ENCODE measurements around the gene SYNDIG1L. TPM values are rescaled to one million over a fixed set of nuclear protein-coding genes. Genes with fewer than 3 reads are reported as not detected.

Gene SYNDIG1L
- total RNA-seq, 1 experiment from 2014 or later = not detected

DNA sequence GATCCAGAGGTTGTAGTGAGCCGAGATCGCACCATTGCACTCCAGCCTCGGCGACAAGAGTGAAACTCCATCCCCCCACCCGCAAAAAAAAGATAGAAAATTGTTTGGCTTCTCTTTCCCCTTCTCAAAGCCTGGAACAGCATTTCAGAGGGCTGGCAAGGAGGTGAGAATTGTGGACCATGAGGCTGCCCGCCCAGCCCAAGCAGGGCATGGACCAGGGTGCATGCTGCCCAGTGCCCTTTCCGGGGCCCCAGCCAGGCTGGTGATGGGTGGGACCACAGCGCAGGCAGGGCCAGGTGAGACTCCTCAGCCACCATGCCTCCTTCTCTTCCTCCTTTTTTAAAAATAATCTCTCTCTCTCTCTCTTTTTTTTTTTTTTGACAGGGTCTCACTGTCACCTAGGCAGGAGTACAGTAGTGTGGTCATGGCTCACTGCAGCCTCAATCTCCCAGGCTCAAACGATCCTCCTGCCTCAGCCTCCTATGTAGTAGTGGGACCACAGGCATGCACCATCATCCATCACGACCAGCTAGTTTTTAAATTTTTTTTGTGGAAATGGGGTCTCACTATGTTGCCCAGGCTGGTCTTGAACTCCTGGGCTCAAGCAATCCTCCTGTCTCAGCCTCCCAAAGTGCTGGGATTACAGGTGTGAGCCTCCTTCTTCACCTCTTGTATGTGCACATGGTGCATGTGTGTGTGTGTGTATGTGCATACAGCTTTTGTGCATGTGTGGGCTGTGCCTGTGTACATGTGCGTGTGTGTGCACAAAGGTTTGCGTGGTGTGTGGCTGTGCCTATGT lies 22.2 kb downstream of the SYNDIG1L start:
- no peak for TF ChIP-seq MAX (IDR thresholded peaks at IDR 0.05)
- TF ChIP-seq EGR1 (IDR thresholded peaks at IDR 0.05; ENCODE audit: low read depth) = no peak
- TF ChIP-seq, protein P1, sequence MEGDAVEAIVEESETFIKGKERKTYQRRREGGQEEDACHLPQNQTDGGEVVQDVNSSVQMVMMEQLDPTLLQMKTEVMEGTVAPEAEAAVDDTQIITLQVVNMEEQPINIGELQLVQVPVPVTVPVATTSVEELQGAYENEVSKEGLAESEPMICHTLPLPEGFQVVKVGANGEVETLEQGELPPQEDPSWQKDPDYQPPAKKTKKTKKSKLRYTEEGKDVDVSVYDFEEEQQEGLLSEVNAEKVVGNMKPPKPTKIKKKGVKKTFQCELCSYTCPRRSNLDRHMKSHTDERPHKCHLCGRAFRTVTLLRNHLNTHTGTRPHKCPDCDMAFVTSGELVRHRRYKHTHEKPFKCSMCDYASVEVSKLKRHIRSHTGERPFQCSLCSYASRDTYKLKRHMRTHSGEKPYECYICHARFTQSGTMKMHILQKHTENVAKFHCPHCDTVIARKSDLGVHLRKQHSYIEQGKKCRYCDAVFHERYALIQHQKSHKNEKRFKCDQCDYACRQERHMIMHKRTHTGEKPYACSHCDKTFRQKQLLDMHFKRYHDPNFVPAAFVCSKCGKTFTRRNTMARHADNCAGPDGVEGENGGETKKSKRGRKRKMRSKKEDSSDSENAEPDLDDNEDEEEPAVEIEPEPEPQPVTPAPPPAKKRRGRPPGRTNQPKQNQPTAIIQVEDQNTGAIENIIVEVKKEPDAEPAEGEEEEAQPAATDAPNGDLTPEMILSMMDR (IDR thresholded peaks at IDR 0.05 in 2 of 3, conservative IDR thresholded peaks at IDR 0.05 in 1 of 3; ENCODE audit: borderline replicate concordance in 1 of 3, insufficient read depth in 1 of 3, low read depth in 2 of 3, low read length in 2 of 3) = no peak
- TF ChIP-seq JUND (IDR thresholded peaks at IDR 0.05) = no peak
- no peak for TF ChIP-seq CEBPB (IDR thresholded peaks at IDR 0.05; ENCODE audit: low read depth)
- TF ChIP-seq EZH2phosphoT487 (IDR thresholded peaks at IDR 0.05; ENCODE audit: borderline replicate concordance) = no peak
- TF ChIP-seq POLR2AphosphoS5 (IDR thresholded peaks at IDR 0.05; ENCODE audit: low read depth, low read length) = no peak
- no peak for TF ChIP-seq SRF (IDR thresholded peaks at IDR 0.05; ENCODE audit: low read depth)
- no peak for TF ChIP-seq POLR2A (IDR thresholded peaks at IDR 0.05; ENCODE audit: borderline replicate concordance, extremely low read depth, insufficient read depth, insufficient read length)
- TF ChIP-seq ELF1 (IDR thresholded peaks at IDR 0.05; ENCODE audit: borderline replicate concordance, low read depth) = no peak
- TF ChIP-seq SP1 (IDR thresholded peaks at IDR 0.05; ENCODE audit: low read depth) = no peak
- no peak for TF ChIP-seq FOSL1 (IDR thresholded peaks at IDR 0.05; ENCODE audit: low read depth)
- TF ChIP-seq, protein P2, sequence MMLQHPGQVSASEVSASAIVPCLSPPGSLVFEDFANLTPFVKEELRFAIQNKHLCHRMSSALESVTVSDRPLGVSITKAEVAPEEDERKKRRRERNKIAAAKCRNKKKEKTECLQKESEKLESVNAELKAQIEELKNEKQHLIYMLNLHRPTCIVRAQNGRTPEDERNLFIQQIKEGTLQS (IDR thresholded peaks at IDR 0.05) = no peak
- TF ChIP-seq ZBTB33 (IDR thresholded peaks at IDR 0.05; ENCODE audit: extremely low read depth, insufficient replicate concordance, low read length) = no peak
- no peak for TF ChIP-seq ZNF274 (IDR thresholded peaks at IDR 0.05; ENCODE audit: low read depth, low read length)
- TF ChIP-seq YY1 (IDR thresholded peaks at IDR 0.05; ENCODE audit: extremely low read depth, insufficient replicate concordance, low read depth, low read length) = no peak
- no peak for TF ChIP-seq CBX3 (IDR thresholded peaks at IDR 0.05; ENCODE audit: low read depth)
- no peak for TF ChIP-seq REST (IDR thresholded peaks at IDR 0.05; ENCODE audit: low read depth)
- no peak for TF ChIP-seq EZH2 (IDR thresholded peaks at IDR 0.05)
- no peak for TF ChIP-seq RAD21 (IDR thresholded peaks at IDR 0.05; ENCODE audit: low read depth)
- RAD21 ChIA-PET (ENCODE audit: low non-redundant PET in 1 of 2, low total read pairs in 2 of 2, uncharacterized antibody in 2 of 2, unreplicated experiment in 2 of 2) = no interaction called here
- POLR2A ChIA-PET = no interaction called here
- H3K9ac ChIP-seq (ENCODE audit: low read length) = no peak overlapping the region
- no peaks in the 10 kb centered on the region for H3K36me3 ChIP-seq (ENCODE audit: control insufficient read depth in 1 of 2, insufficient read depth in 2 of 2, low read length in 2 of 2)
- H3K4me3 ChIP-seq (replicated peaks in 1 of 2; ENCODE audit: low read depth in 1 of 2, low read length in 2 of 2) = no peak overlapping the region
- H3K4me1 ChIP-seq (ENCODE audit: control insufficient read depth in 1 of 2, insufficient read depth in 2 of 2, low read length in 2 of 2) = peaks cover 12 to 16% of the 10 kb centered on the region in 2 experiments
- no peak overlapping the region for H3K4me2 ChIP-seq (ENCODE audit: low read length)
- no peaks in the 10 kb centered on the region for H3K9me2 ChIP-seq (ENCODE audit: insufficient read depth)
- no peaks in the 10 kb centered on the region for H3K79me2 ChIP-seq (ENCODE audit: insufficient read depth, low read length)
- no peaks in the 10 kb centered on the region for H3K27me3 ChIP-seq (ENCODE audit: insufficient read depth, low read length)
- intact Hi-C loops (cut with micrococcal nuclease) = no loop called here
- no peak overlapping the region for H3K27ac ChIP-seq (ENCODE audit: low read depth, low read length)
- no TSS peak for BruUV-seq (replicated peaks)
- no peak overlapping the region for H2AFZ ChIP-seq (ENCODE audit: low read depth, low read length, poor library complexity, severe bottlenecking)
- H3K9me3 ChIP-seq (ENCODE audit: control insufficient read depth in 1 of 2, insufficient read depth in 1 of 2, low read depth in 1 of 2, low read length in 2 of 2) = no peaks in the 10 kb centered on the region
- no peak for DNase-seq (ENCODE audit: low read depth, low spot score)
- H4K20me1 ChIP-seq (ENCODE audit: insufficient read depth) = no peaks in the 10 kb centered on the region
- CTCF ChIA-PET = no interaction called here
- ATAC-seq = no peak
